GM19438 (cell line): ENCODE results near the gene TAGLN2.
A peak's percentile ranks its signal among the peaks of the same experiment; 100 is the strongest.

Source experiments
- ATAC-seq: cut with Tn5 transposase; IDR thresholded peaks from one replicate; pipeline ENCODE4 v1.9.1; 2021; ENCODE audit warnings: low read depth; ENCODE audit not compliant: unreplicated experiment

The TAGLN2 gene

GRCh38 chr1:159951016-159951415 is 25.7 kb upstream of the TAGLN2 start:
- no peak for ATAC-seq

GRCh38 chr1:159949981-159950381 is 24.7 kb upstream of the TAGLN2 start:
- ATAC-seq = no peak

GRCh38 chr1:159949123-159949522 is 23.8 kb upstream of the TAGLN2 start:
- ATAC-seq = no peak

GRCh38 chr1:159947942-159948341 is 22.6 kb upstream of the TAGLN2 start:
- ATAC-seq = no peak

GRCh38 chr1:159946242-159947187 is 21.2 kb upstream of the TAGLN2 start:
- no peak for ATAC-seq

GRCh38 chr1:159945483-159946241 is 20.4 kb upstream of the TAGLN2 start, which contains the start of gene IGSF9:
TSS of gene IGSF9 (minus strand) at chr1:159945613. CDS start at chr1:159943454, 2,159 bp downstream.
- peak; percentile 77 for ATAC-seq

- no peak for ATAC-seq
Observed at GRCh38 chr1:159944623-159945455, 19.5 kb upstream of the TAGLN2 start.

- no peak for ATAC-seq
Observed at GRCh38 chr1:159943908-159944622, 18.8 kb upstream of the TAGLN2 start.

GRCh38 chr1:159943278-159943640 is 18.0 kb upstream of the TAGLN2 start:
- ATAC-seq = no peak

- no peak for ATAC-seq
Observed at GRCh38 chr1:159942632-159943277, 17.4 kb upstream of the TAGLN2 start.

- no peak for ATAC-seq
Observed at GRCh38 chr1:159941591-159942560, 16.6 kb upstream of the TAGLN2 start.

- no peak for ATAC-seq
Observed at GRCh38 chr1:159941141-159941540, 15.8 kb upstream of the TAGLN2 start.

- ATAC-seq = no peak
Observed at GRCh38 chr1:159940006-159940620, 14.8 kb upstream of the TAGLN2 start.

GRCh38 chr1:159939678-159940002 is 14.3 kb upstream of the TAGLN2 start:
- ATAC-seq = no peak

- no peak for ATAC-seq
Observed at GRCh38 chr1:159938905-159939677, 13.8 kb upstream of the TAGLN2 start.

- ATAC-seq = no peak
Observed at GRCh38 chr1:159938211-159938852, 13.0 kb upstream of the TAGLN2 start.
